Tibial artery (tissue), 4 donors: ENCODE measurements around the gene TEX13A.

Source experiments
- DNase-seq, 2 donors: peaks; one replicate each; pipeline ENCODE4 v3.0.0-alpha.2; 2019
- H3K27ac ChIP-seq, 2 donors: fragments of 200-600 bp; sonication (generic) in 1 of 2; 1 replicate in 1 of 2; 2 replicates in 1 of 2; pipeline ENCODE4 v1.5.1; 2018 to 2019; ENCODE audit warnings: mild to moderate bottlenecking in 1 of 2
- H3K27me3 ChIP-seq, 2 donors: fragments of 200-600 bp; sonication (generic) in 1 of 2; one replicate each; pipeline versions ENCODE4 v1.5.1 to v1.6.0; 2016 to 2019
- H3K36me3 ChIP-seq, 3 donors: fragments of 200-600 bp; sonication (generic) in 2 of 3; one replicate each; pipeline ENCODE4 v1.5.1; 2016 to 2019; ENCODE audit warnings: mild to moderate bottlenecking in 2 of 3
- H3K4me1 ChIP-seq, 4 donors: fragments of 200-600 bp; sonication (generic) in 2 of 4; 1 replicate in 3 of 4; 2 replicates in 1 of 4; pipeline ENCODE4 v1.5.1; 2016 to 2019
- H3K4me3 ChIP-seq, 2 donors: fragments of 200-600 bp; sonication (generic) in 1 of 2; 1 replicate in 1 of 2; 2 replicates in 1 of 2; pipeline ENCODE4 v1.5.1; 2018 to 2019; ENCODE audit warnings: mild to moderate bottlenecking in 2 of 2
- H3K9me3 ChIP-seq, 3 donors: fragments of 200-600 bp; sonication (generic) in 1 of 3; one replicate each; pipeline ENCODE4 v1.5.1; 2016 to 2019
- intact Hi-C: fragments of 100-400 bp; cut with DNase I; formaldehyde crosslinking; loops from one replicate; pipeline ENCODE4 v1.15.0; 2023; ENCODE audit warnings: low total_unique reads
- TF ChIP-seq, protein P1 (sequence below), 2 experiments: fragments of 200-600 bp in 1 of 2; fragments of 450-650 bp in 1 of 2; IDR thresholded peaks; one replicate each; pipeline ENCODE4 v1.5.1; 2017 to 2019; ENCODE audit warnings: antibody characterized with exemption in 2 of 2, mild to moderate bottlenecking in 1 of 2, moderate library complexity in 1 of 2

TEX13A gene

DNA sequence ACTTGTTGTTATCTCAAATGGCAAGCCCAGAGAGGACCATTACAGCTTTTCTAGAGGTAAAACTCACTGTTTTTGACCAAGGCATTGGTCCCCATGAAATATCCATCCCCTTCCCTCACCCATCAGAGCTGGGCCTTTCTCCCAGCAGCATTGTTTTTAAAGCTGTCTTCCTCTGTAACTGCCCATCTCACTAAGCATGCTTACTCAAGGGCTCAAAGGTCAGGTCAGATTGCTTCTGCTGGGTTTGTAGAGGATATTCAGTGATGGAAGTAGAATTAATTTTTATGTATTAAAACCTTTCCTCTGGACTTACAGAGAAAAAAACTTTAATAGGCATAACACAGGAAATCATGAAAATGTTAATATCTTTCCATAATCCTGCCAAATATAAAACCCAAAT, 11.1 kb downstream of the TEX13A start:
- no peak overlapping the region for H3K4me3 ChIP-seq
- H3K27ac ChIP-seq, result no peak overlapping the region
- no peaks in the 10 kb centered on the region for H3K27me3 ChIP-seq
- intact Hi-C loops, result no loop called here
- H3K36me3 ChIP-seq, result no peaks in the 10 kb centered on the region
- TF ChIP-seq, protein P1, sequence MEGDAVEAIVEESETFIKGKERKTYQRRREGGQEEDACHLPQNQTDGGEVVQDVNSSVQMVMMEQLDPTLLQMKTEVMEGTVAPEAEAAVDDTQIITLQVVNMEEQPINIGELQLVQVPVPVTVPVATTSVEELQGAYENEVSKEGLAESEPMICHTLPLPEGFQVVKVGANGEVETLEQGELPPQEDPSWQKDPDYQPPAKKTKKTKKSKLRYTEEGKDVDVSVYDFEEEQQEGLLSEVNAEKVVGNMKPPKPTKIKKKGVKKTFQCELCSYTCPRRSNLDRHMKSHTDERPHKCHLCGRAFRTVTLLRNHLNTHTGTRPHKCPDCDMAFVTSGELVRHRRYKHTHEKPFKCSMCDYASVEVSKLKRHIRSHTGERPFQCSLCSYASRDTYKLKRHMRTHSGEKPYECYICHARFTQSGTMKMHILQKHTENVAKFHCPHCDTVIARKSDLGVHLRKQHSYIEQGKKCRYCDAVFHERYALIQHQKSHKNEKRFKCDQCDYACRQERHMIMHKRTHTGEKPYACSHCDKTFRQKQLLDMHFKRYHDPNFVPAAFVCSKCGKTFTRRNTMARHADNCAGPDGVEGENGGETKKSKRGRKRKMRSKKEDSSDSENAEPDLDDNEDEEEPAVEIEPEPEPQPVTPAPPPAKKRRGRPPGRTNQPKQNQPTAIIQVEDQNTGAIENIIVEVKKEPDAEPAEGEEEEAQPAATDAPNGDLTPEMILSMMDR (IDR thresholded peaks at IDR 0.05), result no peak
- H3K4me1 ChIP-seq, result no peaks in the 10 kb centered on the region
- no peak for DNase-seq
- peaks cover 0 to 5% (median 0%) of the 10 kb centered on the region in 3 donors for H3K9me3 ChIP-seq

- Histone ChIP-seq H3K27me3 (no peaks in the 10 kb centered on the region), H3K9me3 (no peaks in the 10 kb centered on the region), H3K4me1 (no peaks in the 10 kb centered on the region), H3K4me3 (no peak overlapping the region), H3K27ac (no peak overlapping the region), H3K36me3 (no peaks in the 10 kb centered on the region)
- intact Hi-C loops, result no loop called here
- TF ChIP-seq, protein P1 (IDR thresholded peaks at IDR 0.05), result no peak
- no peak for DNase-seq
These were observed 28.6 kb downstream of the TEX13A start for GRCh38 chrX:105191878-105192277.

GRCh38 chrX:105190252-105190853, 30.1 kb downstream of the TEX13A start:
- no peaks in the 10 kb centered on the region for H3K27me3 ChIP-seq
- no peaks in the 10 kb centered on the region for H3K4me1 ChIP-seq
- H3K27ac ChIP-seq, result no peak overlapping the region
- H3K4me3 ChIP-seq, result no peak overlapping the region
- no peaks in the 10 kb centered on the region for H3K9me3 ChIP-seq
- TF ChIP-seq, protein P1 (IDR thresholded peaks at IDR 0.05), result peak; percentile 26 to 47
- DNase-seq, result no peak
- H3K36me3 ChIP-seq, result no peaks in the 10 kb centered on the region
- intact Hi-C loops, result no loop called here

- no peaks in the 10 kb centered on the region for H3K9me3 ChIP-seq
- no peak overlapping the region for H3K4me3 ChIP-seq
- TF ChIP-seq, protein P1 (IDR thresholded peaks at IDR 0.05), result no peak
- no peaks in the 10 kb centered on the region for H3K27me3 ChIP-seq
- H3K4me1 ChIP-seq, result no peaks in the 10 kb centered on the region
- DNase-seq, result no peak
- H3K36me3 ChIP-seq, result no peaks in the 10 kb centered on the region
- intact Hi-C loops, result no loop called here
- no peak overlapping the region for H3K27ac ChIP-seq
These were observed 31.4 kb downstream of the TEX13A start for GRCh38 chrX:105189093-105189492.

DNA sequence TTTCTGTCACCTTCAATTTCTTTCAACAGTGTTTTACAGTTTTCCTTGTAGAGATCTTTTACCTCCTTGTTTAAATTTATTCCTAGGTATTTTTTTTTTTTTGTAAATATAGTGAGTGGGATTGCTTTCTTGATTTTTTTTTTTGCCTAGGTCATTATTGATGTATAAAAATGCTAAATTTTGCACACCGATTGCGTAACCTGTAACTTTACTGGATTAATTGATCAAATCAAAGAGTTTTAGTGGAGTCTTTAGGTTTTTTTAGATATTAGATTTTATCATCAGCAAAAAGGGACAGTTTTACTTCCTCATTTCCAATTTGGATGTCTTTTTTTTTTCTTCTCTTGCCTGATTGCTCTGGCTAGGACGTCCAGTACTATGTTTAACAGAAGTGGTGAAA, 40.9 kb downstream of the TEX13A start:
- DNase-seq, result no peak
- Histone ChIP-seq H3K36me3 (no peaks in the 10 kb centered on the region), H3K4me1 (no peaks in the 10 kb centered on the region), H3K27me3 (no peaks in the 10 kb centered on the region), H3K9me3 (peaks cover 0 to 12% (median 12%) of the 10 kb centered on the region in 3 donors), H3K27ac (no peak overlapping the region), H3K4me3 (no peak overlapping the region)
- TF ChIP-seq, protein P1 (IDR thresholded peaks at IDR 0.05), result no peak
- intact Hi-C loops, result no loop called here

DNA sequence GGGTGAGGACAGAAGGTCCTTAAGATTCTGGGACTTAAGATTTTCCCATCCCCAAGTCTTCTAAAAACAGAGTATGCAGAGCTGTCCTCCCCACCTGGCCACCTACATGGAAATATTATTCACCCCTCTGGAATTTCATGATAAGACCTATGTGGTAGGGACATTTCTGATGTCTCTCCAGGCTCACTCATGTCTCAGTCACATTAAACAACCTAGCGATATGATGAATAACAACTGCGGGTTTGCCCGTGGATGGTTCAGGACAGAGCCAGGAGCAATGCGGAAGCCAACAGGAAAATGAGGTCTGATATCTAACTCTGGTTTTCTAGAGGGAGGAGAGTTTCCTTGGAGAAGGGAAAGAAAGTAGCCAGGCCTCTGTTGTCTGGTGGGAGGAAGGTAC, 47.4 kb downstream of the TEX13A start:
- Histone ChIP-seq H3K9me3 (no peaks in the 10 kb centered on the region), H3K4me1 (no peaks in the 10 kb centered on the region), H3K27ac (no peak overlapping the region), H3K27me3 (no peaks in the 10 kb centered on the region), H3K4me3 (no peak overlapping the region), H3K36me3 (no peaks in the 10 kb centered on the region)
- intact Hi-C loops, result no loop called here
- DNase-seq, result no peak
- TF ChIP-seq, protein P1 (IDR thresholded peaks at IDR 0.05), result no peak
